Activated naive CD4-positive, alpha-beta T cell (primary cell): ENCODE results near the gene UBQLN3.

Experiments
- DNase-seq, 4 experiments: peaks; one replicate each; lab custom pipeline; 2025; lab: John Stamatoyannopoulos, UW

The UBQLN3 gene

DNA sequence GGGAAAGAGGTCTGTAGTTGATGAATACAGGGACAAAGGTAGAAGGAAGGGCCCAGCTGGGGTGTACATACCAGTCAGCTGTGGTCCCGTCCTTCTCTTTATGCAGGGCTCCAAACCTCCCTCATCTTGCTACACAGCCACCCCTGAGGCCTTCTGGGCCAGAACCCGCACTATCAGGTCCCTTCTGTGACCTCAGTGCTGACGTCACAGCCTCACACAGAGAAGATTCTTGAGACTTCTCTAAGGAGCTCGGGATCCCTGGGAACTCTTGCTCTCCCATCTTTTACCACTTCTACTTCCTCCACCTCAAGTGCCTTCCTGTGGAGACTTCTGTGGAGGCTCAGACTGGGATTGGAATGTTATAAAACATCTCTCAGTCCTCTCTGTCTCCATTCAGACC is at the start of gene UBQLN3:
UBQLN3 (minus strand) TSS at position 155 of the 400 bp plus-strand sequence. CDS start 399 bp downstream, outside the sequence.
- no peak for DNase-seq

- no peak for DNase-seq
Observed at GRCh38 chr11:5557751-5558150, 48.0 kb upstream of the UBQLN3 start.

GRCh38 chr11:5556596-5557188 is 46.9 kb upstream of the UBQLN3 start:
- DNase-seq, result no peak

GRCh38 chr11:5553343-5553742 is 43.6 kb upstream of the UBQLN3 start:
- no peak for DNase-seq

DNA sequence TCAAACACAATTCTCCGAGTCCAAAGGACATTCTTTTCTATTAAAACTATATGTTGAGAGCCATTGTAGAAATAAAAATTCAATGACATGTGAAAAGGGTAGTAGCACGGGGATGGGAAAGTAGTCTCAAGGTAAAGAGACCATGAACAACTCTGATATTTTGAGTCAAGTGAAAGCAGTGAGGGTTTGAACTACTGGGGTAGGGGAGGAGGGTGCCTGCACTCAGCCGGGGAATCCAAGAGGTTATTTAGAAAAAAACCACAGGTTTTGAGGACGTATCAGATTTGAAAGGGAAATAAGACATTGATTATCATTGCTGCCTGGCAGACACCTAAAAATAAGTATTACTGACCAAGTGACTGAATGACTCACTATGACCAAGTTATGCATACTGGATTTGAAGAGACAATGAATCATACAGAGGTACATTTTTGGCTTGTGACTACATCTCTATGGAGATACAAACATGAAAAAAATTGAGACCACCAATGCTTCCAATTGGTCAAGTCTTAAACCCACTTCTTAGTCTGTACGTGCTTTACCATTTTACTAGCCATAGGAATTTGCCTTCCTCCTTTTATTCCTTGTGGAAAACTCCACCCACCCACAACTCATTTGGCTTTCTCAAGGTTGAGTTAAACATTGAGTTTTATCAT is 40.8 kb upstream of the UBQLN3 start:
- DNase-seq, result no peak

GRCh38 chr11:5548440-5548839 is 38.7 kb upstream of the UBQLN3 start, which contains the start of gene OR52H1:
TSS of gene OR52H1 (minus strand) at chr11:5548540. CDS start at chr11:5545505, 3,035 bp downstream.
- no peak for DNase-seq

DNA sequence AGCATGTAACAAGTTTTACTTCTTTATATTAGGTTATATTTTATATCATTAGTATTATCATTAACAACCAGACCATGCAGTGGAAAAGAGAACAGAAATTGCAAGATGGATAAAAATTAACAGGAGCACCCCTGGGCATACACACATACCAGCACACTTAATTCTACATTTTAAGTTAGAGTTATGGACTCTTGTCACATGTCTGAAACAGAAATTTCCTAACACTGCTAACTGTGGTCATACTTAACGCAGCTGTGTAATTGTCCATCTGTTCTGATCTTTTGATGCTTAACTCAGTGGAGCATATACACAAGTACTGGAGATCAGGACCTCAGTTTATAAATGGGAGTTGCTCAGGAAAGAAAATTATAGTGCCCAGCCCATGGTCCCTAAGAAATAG is 38.2 kb upstream of the UBQLN3 start:
- DNase-seq, result no peak

DNA sequence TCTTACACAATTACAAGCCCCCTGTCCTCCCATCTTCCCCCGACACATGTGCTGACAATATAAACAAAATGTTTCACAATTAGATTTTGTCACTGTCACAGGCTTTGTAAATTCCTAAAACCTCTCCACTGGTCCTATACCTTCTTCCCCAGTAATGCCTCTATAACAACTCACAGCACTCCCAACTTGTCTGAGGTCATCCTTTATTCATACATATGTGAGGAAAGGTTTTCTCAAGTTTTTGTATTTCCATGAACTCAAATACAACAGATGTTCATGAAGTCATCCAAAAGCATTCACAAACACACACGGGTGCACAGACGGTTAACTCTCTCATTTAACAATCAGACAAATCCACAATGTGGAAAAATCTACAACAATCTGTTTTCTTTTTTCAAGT is 36.7 kb upstream of the UBQLN3 start:
- DNase-seq, result no peak

GRCh38 chr11:5541427-5541826 is 31.7 kb upstream of the UBQLN3 start:
- DNase-seq, result no peak

DNA sequence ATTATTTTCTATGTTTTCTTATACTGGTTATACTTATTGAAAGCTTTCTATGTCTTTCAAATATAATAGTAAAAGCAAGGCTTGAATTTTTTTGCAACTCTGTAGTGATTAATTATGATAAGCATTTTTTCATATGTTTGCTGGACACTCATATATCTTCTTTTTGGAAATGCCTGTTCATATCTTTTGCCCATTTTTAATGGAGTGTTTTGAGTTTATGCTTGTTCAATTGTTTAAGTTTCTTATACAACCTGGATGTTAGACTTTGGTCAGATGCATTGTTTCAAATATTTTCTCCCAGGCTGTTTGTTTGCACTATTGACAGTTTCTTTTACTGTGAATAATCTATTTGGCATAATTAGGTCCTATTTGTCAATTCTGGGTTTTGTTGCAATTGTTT is 26.7 kb upstream of the UBQLN3 start:
- no peak for DNase-seq

DNA sequence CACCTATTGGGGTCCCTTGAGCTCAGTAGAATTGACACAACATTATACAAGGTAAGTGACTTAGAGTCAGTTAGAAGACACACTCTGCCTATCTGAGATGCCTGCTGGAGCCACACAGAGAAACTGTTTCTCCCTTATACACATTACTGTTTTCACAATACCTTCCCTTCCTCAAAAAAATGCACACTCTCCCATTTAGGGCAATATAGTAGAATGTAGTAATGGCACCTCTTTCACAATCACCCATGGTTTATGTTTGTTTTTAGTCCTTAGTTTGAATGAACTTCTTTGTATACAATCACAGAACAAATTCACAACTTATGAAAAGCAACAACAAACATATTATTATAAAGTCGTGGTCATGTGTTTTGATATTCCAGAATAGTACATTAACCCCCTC is 24.3 kb upstream of the UBQLN3 start:
- DNase-seq, result no peak

GRCh38 chr11:5531053-5531831 is 21.5 kb upstream of the UBQLN3 start:
- DNase-seq, result no peak

- no peak for DNase-seq
Observed at GRCh38 chr11:5528495-5528894, 18.7 kb upstream of the UBQLN3 start.

- no peak for DNase-seq
Observed at GRCh38 chr11:5527716-5528115, 18.0 kb upstream of the UBQLN3 start.

GRCh38 chr11:5524756-5525155 is 15.0 kb upstream of the UBQLN3 start:
- DNase-seq, result no peak

- no peak for DNase-seq
Observed at GRCh38 chr11:5522308-5522707, 12.6 kb upstream of the UBQLN3 start.

GRCh38 chr11:5521540-5521939 is 11.8 kb upstream of the UBQLN3 start:
- no peak for DNase-seq

DNA sequence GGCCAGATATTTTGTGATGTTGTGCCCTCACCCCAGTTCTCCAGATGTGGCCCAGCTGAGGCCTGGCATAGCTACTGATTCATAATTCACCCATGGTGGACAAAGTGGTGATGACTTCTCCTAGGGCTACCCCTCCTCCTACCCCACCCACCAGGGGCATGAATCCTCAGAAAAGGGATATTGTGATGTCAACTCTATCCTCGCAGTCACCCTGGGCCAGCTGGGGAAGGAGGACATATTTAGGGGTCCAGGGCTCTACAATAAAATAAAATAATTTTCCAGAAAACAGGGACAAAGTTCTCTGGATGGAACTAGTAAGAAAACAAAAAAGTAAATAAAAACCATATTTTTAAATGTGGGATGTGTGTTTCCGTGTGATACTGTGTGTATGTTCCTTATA is 6.8 kb upstream of the UBQLN3 start, which contains the start of gene UBQLNL:
UBQLNL (minus strand) TSS at position 101 of the 400 bp plus-strand sequence. CDS start 258 bp downstream, outside the sequence.
- DNase-seq, result no peak

- no peak for DNase-seq
Observed at GRCh38 chr11:5514841-5515240, 5.1 kb upstream of the UBQLN3 start.

GRCh38 chr11:5508605-5509004 is 1.2 kb downstream of the UBQLN3 start:
- DNase-seq, result no peak

DNA sequence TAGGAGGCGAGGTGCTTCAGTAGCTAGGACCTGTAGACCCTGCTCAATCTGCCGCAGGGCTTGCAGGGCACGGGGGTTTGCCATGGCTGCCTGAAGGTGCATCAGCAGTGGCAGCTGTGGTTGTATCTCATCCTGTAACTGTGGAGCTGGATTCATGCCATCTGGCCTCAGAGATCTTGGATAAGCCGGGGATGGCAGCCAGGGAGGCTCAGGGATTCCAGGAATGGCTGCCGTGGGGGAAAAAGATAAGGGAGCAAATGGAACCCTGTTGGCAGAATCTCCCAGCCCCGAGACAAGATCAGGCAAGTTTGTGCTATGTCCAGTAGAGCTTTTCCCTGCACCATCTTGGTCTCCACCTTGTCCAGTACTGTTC is 1.8 kb downstream of the UBQLN3 start:
- no peak for DNase-seq

- DNase-seq, result no peak
Observed at GRCh38 chr11:5507177-5507932, 2.4 kb downstream of the UBQLN3 start.
